Measurements from ENCODE around the gene CITED2.

DNA sequence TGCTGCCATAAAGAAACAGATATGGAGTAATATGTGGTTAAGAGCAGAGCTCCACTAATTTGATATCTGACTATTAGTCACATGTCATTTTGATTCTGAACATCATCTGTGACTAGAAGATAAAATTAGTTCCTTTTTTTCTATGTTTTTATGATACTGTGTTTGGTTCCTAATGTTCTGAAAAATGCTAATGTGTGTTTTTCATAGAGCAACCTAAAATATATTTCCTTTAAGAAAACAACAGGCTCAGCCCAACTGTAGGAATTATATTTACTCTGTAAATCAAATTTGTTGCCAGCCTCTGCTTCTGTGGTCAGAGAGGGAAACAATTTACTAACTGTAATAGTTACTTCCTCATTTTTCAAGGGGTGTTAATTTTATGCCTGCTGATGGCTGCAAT is 49.3 kb downstream of the CITED2 start:
- TF ChIP-seq EZH2 (IDR thresholded peaks at IDR 0.05; ENCODE audit: insufficient read depth, poor library complexity, severe bottlenecking) (no peak), EZH2phosphoT487 (IDR thresholded peaks at IDR 0.05; ENCODE audit: insufficient read depth, low read depth) (no peak)
